Fibroblast of the conjunctiva (primary cell): Measurements from ENCODE around the gene RCAN2.
"Not testable (repeated sequence)": the region's sequence is repeated elsewhere in the genome, so short reads cannot be mapped to it uniquely, and the experiment has no call there.

Experiments
- DNase-seq: peaks from one replicate; pipeline ENCODE4 v3.0.0-alpha.2; 2010; ENCODE audit warnings: low read depth

RCAN2 gene

DNA sequence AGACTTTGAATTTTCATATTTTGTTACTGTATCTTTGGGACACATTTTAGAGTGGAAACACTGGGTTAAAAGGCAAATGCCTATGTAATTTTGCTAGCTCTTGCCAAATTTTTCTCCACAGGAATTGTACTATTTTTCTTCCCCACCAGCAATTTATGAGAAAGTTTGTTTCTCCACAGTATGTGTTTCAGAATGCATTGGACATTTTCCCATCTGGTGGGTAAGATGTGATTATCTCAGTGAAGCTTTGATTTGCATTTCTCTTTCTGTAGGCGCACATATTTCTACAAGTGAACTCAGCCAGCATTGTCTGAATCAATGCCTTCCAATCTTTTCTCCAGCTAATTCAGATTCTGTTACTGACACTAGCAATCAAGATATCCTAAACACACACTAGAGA, 157.8 kb downstream of the RCAN2 start:
- DNase-seq: no peak

DNA sequence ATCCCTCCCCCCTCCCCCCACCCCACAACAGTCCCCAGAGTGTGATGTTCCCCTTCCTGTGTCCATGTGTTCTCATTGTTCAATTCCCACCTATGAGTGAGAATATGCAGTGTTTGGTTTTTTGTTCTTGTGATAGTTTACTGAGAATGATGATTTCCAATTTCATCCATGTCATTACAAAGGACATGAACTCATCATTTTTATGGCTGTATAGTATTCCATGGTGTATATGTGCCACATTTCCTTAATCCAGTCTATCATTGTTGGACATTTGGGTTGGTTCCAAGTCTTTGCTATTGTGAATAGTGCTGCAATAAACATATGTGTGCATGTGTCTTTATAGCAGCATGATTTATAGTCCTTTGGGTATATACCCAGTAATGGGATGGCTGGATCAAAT, 158.8 kb downstream of the RCAN2 start:
- not testable (repeated sequence) for DNase-seq

DNA sequence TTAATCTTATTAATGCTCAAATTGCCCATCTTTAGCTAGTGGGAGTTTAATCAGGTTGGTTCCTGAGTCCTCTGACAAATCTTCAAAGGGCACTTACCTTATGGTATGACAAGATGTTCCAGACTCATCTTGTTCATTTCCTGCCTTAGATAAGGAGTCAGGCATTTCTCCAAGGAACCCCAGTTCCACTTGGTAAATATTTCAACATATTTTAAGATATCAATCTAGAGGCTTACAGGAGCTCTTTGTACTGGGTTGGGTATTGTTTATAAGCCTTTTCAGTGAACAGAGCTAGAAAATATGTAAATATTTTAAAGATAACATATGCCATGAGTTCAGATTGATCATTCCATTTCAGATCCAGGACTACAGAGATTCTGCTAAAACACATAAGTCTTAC, 159.8 kb downstream of the RCAN2 start:
- DNase-seq: no peak

DNA sequence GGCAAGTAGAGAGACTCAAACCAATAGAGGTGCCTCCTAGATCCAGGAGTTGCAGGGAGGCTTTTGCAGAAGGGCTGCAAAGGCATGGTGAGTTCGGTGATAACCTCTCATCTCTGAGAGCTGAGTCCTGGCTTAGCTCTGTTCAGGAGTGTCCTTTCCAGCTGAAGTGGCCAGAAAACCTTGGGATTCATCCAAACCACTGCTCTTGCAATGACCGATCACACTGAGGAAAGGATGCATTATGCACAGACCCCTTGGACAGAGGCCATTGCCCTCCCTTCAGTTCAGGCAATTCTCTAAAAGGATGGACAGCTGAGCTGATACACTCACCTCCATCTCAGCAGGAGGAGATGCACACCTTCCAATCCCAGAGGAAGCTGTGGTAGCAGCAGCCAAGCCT, 161.7 kb downstream of the RCAN2 start:
- no peak for DNase-seq

DNA sequence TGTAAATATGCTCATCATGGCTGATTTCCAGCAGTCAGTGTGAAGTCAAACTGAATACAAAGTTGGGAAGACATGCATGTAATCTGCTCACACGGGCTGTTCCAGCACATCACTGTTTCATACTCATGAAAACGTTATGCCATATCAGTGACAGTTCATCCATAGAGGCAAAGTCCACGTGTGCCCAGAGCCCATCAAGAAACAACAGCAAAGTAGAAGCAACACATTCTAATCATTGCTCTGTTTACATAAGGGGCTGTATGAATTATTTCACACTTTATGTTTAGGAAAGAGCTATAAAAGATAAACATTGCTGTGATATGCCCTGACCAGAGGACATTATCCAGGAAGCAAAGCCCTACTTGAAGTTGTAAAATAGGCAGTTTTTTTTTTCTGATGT, 163.5 kb downstream of the RCAN2 start:
- DNase-seq: no peak

DNA sequence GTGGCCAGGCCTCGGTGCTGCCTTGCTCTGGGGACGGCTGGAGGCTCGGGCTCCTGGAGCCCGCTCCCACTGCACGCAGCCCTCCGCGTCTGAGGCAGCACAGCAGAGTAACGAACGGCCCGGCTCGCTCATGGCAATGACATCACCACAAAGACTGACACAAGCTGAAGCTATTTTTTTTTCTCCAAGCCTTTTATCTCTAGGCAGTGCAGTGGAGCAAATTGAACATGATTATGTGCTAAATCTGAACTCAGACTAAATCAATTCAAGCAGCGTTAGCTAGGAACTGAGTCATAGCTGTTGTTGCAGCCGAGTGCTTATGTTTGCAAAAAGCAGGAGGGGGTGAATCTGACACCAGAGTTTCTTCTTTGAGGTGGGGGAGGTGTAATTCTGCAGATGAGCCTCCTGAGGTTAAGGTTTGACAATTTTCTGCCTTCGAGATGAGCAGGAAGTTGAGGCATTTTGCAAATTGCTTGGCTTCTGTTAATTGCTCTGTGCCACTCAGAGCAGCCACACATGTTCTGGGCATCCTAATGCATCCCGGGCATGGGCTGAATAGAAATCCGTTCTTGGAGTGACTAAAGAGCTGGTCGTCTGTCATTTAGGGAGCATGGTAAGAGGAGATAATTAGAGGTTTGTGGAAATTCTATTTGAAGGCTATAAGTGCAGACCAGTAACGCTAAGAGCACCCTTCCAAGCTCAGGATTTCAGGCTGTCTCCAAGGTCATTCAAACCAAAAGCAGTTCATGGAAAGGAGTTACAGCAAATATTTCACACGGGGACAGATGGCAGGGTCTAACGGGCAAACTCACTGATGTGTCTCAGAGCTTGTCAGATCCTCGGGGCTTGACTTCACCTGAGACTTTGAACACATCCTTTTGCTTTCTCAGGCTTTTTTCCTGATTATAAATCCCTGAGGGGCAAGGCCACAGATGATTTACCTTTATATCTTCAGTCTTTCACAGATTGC, 165.4 kb downstream of the RCAN2 start:
- DNase-seq: peak; percentile 21

DNA sequence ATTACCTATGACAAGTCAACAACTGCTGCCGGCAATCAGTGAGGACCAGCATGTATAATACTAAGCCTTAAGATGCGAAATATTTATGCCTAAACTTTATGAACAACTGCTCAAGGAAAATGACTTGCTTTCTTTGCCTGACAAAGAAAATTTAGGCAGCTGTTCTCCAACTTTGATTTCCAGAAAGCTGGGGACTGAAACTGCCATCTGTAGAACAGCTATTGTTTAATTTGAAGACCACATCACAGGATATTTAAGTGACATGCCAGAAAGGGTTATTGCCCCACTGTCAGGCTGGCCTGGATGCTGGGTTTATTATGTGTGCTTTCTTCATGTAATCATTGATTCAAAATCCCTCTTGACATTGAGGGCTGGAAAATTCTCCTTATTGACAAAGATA, 166.5 kb downstream of the RCAN2 start:
- DNase-seq: no peak

DNA sequence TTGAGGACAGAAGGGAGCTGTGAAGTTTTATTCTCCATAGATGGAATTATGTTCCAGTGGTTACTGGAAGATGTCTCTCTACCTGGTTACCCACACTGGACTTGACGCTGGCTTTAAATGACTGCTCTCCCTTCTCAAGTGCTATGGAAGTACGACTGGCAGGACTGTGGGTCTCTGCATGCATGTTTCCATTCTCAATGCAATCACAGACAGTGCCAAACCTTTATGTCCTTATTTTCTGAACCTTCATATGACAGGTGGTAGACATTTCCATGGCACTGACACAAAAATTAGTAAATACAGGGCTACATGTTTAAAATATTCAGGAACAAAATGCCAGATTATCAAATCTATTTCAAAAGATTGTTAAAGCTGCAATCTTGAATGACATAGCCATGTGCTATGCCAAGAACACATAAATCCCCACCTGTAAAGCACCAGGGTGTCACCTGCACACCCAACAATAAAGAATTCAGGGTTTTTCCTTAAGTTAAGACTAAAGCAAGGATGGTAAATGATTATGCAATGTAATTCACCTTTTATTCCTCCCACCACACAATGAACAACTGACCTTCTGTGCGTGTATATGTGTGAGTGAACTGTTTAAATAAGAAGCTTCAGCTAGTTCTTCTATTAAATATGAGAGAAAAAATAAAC, 167.2 kb downstream of the RCAN2 start:
- no peak for DNase-seq

DNA sequence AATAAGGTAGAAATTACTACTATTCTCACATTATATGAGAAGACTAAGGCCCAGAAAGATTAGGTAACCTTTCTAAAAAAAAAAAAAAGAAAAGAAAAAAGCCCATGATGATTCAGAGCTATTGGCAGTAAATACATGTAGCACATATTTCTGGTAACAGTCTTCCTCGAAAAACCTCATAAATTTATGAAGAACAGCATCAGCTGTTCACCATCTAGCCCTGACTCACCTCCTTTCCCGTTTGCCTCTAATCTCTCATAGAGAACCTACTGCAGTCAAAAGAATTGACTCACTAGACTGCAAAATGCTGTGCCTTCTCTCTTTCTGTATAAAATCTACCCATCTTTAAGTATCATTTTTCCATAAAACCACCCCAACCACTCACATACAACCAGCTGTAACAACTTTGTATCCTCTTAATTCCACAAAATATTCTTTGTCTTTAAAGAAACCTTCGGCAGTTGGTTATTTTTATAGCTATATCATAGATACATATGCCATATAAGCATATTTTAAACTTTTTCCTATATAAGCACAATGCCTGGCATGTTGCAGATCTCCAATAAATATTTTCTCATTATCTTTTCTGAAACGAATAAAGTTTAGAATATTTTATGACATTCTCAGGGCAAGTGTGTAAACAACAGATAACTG, 167.8 kb downstream of the RCAN2 start:
- DNase-seq: peak; percentile 68

DNA sequence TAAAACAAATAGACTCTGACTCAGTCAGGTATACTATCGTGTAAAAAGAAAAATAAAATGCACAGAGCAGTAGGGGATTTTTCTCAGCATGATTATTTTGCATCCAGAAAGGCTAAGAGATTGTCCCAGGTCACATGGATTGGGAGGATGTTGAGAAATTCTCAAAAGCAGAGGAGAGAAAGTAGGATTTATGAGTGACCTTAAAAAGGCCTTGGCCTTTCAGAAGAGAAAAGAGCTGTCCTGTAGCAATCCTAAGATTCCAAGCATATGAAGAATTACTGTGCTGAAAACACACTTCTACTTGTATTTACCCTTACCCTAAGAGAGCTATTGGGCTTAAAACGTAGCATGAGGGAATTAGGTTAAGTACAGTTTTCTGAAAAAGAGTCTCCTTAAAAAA, 170.7 kb downstream of the RCAN2 start:
- DNase-seq: no peak

DNA sequence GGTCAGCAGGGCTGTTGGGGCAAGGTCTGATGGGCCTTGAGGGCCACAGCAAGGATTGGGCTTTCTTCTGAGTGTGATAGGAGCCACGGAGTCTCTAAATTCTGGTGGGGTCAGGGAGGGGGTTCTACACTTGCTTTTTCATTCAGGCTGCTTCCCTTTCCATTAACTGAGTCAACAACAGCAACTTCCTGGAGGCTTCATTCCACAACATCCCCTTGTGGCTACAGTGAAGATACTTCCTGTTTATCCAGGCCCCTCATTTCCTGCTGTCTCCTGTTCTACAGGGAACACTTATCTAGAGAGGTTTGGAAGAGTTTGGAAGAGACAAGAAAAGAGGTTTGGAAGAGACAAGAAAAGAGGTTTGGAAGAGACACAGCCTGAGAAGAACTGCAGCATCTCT, 175.7 kb downstream of the RCAN2 start:
- no peak for DNase-seq

DNA sequence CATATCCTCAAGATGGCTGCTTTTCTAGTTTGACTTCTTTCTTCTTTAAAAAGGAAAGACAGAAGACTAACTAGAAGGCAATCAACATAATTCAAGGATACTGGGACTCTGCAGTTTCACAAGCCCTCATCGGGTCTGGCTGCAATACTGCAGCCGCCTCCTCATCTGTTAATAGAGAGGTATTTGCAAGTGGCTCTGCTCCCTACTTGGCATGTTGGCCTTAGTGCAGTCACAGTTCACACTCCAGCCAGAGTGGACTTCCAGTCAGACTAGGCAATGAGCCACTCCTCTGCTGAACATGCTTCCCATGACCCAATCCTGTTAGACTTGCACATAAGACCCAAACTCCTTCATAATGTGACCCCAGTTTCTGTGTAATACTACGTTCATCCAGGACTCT, 178.6 kb downstream of the RCAN2 start:
- DNase-seq: no peak

DNA sequence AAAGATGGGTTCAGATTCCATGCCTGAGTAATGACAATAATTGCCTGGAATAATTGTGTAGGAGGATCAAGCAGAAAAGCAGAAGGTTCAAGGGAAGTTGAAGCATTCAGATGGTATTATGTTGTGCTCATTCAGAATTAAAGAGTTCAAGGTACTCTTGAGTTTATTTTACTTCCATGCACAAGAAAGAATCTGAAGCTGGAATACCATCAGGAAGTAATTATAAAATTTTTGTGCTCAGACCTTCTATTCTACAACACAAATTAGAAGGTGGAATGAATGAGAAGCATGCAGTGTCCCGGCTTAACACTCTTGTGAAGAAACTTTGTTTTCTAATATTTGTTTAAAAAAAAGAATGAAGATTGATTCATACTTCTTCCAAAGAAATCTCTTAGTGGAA, 181.1 kb downstream of the RCAN2 start:
- DNase-seq: no peak

DNA sequence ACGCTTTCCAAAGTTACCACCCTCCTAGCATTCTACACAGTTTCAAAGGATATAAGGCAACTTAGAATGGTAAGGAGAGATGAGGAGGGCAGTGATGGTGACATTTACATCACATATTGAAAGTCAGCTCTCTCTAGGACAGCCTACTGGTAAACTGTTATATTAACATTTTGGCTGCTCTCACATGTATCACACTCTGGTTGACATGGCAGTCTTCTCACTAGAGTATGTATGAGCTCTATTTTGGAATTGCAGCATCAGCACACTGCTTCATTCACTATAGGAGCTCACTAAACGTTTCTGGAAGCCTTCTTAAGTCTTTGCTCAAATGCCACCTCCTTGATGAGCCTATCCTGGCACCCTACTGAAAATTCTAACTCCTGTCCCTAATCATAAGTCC, 184.8 kb downstream of the RCAN2 start:
- no peak for DNase-seq

DNA sequence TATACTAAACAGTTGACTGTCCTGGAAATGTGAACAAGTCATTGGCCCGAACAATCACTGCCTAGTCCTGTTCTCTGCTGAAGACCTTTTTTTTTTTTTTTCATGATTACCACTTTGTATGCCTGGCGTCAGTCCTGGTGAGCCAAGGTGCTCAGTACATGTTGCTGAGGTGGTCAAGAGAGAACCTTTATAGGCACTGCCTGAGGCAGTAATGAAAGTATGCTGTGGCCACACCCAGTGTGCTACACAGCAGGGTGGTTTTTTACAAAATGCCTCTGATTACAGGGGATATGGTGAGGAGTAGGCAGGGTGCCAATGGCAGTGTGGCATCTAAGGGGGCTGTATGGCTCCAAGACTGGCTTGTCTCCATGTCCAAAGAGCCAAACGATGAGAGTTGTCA, 185.4 kb downstream of the RCAN2 start:
- no peak for DNase-seq

DNA sequence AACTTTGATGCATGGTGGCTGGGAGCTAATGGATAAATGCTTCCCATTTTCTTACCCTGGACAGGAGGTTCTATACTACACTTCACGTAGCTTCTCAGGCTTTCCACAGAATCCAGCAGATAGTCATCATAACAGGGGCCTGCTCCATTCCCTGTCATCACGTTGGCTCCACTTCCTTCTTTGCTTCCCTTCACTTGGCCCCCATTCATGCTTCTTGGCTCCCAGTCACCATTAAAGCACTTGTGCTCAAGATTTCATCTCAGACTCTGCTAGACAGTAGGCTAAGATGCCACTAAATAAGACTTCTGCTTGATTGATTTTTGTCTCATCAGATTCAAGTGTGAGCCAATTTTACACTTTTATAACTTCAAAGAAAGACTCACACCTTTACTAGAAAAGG, 186.0 kb downstream of the RCAN2 start:
- DNase-seq: no peak

DNA sequence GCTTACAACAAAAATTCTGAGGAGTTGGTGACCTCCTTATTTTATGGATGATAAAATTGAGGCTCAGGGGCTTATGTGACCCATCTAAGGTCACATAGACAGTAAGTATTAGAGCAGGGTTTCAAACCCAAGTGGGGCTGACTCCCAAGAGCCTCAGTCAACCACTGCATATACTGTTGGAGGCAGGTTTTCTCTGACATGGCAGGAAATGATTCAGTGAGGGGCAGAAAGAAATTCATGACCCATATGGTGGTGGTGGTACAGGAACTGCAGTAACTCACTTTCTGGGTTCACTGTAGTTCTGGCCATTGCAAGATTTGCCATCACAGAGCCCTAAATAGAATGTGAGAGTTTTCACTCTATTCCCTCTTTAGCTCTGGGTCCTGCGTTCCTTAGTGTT, 188.4 kb downstream of the RCAN2 start:
- no peak for DNase-seq

DNA sequence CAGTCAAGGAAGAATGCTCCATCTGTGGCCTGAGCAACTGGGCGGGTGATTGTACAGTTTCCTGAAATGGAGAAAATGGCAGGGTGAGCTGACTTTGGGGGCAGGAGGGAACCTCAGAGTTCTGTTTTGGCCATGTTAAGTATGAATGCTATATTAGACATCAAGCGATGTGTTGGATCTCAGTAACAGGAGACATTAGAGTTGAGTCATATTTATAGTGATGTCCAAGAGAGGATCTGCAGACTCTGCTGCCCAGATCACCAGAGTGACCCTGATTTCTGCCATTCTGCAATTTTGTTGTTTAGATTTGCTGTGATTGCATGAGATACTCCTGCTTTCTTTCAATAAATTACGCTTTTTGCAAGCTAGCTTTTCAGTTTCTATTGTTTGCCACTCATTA, 189.1 kb downstream of the RCAN2 start:
- DNase-seq: no peak

DNA sequence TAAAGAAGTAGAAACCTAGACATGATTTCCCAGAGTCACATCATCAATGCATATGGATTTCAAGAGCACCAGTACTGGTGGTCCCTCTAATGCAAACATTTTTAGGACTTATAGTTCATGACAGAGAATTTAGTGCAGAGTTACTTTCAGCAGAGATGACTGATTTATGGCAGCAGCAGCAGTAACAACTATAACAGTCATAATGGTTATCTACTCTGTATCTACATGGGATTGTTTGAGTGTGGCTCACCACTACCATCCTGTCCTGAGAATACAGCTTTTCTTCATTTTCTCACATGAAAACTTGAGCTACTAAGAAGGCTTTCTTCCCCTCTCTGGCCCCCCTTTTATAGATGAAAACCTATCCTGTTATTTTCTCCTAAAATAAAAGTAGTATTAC, 192.0 kb downstream of the RCAN2 start:
- DNase-seq: no peak

DNA sequence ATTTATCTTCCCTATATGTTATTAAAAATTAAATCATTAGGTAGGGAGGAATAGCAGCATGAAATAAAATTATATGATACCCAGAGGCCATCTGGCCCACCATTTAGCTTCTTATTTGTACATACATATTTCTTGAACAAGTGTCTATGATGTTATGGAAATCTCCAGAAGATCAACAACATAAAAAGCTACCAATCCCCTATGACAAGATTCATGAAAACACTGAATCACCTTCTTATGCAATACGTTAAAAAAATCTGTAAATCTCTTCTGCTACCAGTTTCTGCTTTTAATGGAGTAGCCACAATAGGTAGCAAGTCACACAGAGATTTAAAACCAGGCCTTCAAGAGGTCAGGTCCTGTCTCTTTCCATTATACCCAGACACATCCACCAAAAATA, 194.7 kb downstream of the RCAN2 start:
- DNase-seq: no peak

DNA sequence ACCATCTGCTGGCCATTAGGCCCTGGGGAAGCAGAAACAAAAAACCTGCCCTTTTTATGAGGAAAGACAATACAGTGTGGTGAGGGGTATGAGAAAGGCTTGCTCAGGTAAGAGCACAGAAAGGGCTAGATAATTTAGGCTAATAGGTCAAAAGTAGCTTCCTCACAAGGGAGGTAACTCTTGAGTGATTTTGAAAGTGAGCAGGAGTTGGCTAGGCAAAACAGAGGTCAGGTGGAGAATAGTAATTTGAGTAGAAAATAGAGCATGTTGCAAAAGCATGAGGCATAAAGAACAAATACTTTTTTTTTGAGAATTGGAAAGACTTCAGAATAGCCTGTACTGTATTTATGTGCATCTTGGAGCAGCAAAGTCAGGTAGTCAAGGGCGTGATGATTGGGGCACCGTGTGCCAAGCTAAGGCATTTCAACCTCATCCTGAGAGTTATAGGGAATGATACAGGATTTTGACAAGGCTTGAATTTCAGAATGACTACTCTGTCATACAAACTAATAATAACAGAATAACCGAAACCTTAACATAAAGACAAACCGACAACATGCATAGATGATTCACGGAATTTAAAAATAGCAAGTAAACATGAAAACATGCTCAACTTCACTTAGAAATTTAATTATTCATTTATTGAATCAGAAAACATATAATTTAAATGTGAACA, 197.5 kb downstream of the RCAN2 start:
- no peak for DNase-seq

DNA sequence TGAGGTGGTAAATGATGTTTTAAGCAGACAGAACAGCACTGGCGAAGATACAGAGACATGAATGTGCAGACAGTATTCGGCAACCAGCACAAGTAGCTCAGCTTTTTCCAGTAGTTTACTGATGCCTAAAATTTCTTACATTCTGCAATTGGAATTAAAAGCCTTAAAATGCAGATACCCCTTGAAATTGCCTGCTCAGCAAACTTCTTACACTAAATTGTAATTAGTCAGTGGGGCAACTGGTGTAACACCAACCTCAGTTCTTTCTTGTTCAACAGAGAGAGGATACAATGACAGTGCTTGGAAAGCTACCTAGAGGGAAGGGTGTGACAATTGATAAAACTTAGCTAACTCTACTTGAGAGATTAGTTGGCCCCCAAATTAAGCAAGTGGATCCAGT, 199.4 kb downstream of the RCAN2 start:
- DNase-seq: no peak

DNA sequence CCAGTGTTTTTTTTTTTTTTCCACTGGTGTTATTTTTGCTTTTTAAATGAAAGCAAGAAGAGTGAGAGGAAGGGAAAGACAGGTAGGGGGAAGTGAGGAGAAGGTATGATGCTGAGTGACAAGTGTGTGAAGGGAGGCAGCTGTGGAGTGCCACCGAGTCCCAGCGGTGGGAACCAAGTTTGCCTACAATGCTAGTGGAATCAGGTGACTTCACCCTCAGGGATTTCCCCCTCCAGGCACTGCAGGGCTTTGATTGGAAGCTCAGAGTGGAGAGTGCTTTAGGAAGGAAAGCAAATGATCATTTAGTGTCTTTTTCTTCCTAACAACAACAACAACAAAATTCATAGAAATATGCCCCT, 200.0 kb downstream of the RCAN2 start:
- DNase-seq: no peak
